Nephron (organoid): Measurements from ENCODE around the gene HDAC8.

Experiments used
- H3K27ac Mint-ChIP-seq, 3 experiments: 2 replicates each; pipeline ENCODE4 v1.8.0; 2020; ENCODE audit warnings: mixed read lengths in 3 of 3, mild to moderate bottlenecking in 2 of 3, moderate library complexity in 1 of 3
- H3K27me3 Mint-ChIP-seq: 2 replicates; pipeline ENCODE4 v1.8.0; 2021; ENCODE audit warnings: low read depth, mild to moderate bottlenecking, moderate library complexity, mixed read lengths
- H3K36me3 Mint-ChIP-seq: 2 replicates; pipeline ENCODE4 v1.8.0; 2020; ENCODE audit warnings: low read depth, mixed read lengths
- H3K4me1 Mint-ChIP-seq: 2 replicates; pipeline ENCODE4 v1.8.0; 2020; ENCODE audit warnings: mixed read lengths
- H3K4me3 Mint-ChIP-seq, 3 experiments: 2 replicates each; pipeline ENCODE4 v1.8.0; 2020; ENCODE audit warnings: mild to moderate bottlenecking in 3 of 3, mixed read lengths in 3 of 3, moderate library complexity in 2 of 3
- H3K9me3 Mint-ChIP-seq: 2 replicates; pipeline ENCODE4 v1.8.0; 2020; ENCODE audit warnings: mixed read lengths
- TF ChIP-seq, protein P1 (sequence below), 3 experiments: fragments of 200-600 bp; sonication (generic); IDR thresholded peaks; one replicate each; pipeline ENCODE4 v1.5.0; 2021; ENCODE audit warnings: antibody characterized with exemption in 3 of 3; ENCODE audit not compliant: unreplicated experiment in 3 of 3

The HDAC8 gene

DNA sequence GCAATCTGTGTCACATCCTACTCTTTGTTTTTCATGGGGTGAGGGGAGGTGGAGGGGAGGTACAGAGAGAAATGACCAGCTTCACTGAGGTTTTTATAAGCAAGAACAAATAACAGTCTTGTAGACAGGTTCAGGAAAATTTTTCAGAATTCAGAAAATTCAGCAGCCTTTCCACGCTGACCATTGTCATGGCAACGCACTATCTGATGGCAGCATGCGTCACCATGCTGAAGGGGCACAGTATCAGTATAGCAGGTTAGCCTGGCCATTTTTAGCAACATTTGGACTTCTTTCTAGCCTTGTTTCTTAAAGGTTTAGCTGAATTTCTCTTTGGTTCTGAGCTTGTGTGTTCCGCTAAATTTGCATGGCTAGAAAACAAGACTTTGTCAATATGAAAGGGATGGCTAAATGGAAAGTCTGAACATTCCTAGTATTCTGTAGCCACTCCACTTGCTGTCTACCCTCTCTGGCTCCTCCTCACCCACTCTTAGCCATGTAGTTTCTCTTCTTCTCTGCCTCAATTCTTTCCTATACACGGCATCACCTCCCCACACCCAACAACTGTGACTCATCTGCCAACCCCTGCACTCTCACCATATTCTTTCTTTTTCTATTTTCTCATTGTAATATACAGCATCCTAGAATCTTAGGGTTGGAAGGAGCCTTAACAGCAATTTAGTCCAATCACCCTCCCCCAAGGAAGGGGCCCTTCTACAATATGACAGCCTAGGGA lies 224.2 kb downstream of the HDAC8 start:
- peaks cover 30% of the 10 kb centered on the region for H3K36me3 Mint-ChIP-seq

DNA sequence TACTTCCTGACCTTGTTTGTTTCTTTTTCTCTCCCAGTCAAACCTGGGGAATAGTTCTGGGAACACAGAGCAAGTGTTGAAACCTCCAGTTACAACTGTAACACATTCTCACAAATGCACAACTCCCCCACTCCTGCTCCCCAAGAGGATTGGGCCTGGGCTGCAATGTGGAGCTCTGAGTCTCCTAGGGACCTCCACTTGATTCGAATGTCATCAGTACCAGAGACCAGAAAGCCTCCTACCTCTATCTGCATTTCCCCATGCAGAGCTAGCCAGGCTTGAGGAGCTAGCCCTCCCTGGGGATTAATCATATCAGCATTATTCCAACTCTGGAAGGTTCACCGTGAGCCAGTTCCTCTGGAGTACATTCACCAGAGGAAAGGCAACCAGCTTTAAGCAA lies 225.3 kb downstream of the HDAC8 start:
- TF ChIP-seq, protein P1, sequence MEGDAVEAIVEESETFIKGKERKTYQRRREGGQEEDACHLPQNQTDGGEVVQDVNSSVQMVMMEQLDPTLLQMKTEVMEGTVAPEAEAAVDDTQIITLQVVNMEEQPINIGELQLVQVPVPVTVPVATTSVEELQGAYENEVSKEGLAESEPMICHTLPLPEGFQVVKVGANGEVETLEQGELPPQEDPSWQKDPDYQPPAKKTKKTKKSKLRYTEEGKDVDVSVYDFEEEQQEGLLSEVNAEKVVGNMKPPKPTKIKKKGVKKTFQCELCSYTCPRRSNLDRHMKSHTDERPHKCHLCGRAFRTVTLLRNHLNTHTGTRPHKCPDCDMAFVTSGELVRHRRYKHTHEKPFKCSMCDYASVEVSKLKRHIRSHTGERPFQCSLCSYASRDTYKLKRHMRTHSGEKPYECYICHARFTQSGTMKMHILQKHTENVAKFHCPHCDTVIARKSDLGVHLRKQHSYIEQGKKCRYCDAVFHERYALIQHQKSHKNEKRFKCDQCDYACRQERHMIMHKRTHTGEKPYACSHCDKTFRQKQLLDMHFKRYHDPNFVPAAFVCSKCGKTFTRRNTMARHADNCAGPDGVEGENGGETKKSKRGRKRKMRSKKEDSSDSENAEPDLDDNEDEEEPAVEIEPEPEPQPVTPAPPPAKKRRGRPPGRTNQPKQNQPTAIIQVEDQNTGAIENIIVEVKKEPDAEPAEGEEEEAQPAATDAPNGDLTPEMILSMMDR (IDR thresholded peaks at IDR 0.05; ENCODE audit: unreplicated experiment in 3 of 3), result no peak
- peaks cover 30% of the 10 kb centered on the region for H3K36me3 Mint-ChIP-seq
- H3K4me3 Mint-ChIP-seq, result no peak overlapping the region
- no peaks in the 10 kb centered on the region for H3K27me3 Mint-ChIP-seq
- peaks cover 6% of the 10 kb centered on the region for H3K4me1 Mint-ChIP-seq
- peaks cover 3% of the 10 kb centered on the region for H3K9me3 Mint-ChIP-seq
- H3K27ac Mint-ChIP-seq, result no peak overlapping the region

More for the DNA sequence above, 224.2 kb downstream of the HDAC8 start:
- Mint-ChIP-seq H3K9me3 (peaks cover 3% of the 10 kb centered on the region), H3K27ac (no peak overlapping the region), H3K4me1 (peaks cover 6% of the 10 kb centered on the region), H3K4me3 (no peak overlapping the region), H3K27me3 (no peaks in the 10 kb centered on the region)
- TF ChIP-seq, protein P1 (IDR thresholded peaks at IDR 0.05; ENCODE audit: unreplicated experiment in 3 of 3), result no peak

DNA sequence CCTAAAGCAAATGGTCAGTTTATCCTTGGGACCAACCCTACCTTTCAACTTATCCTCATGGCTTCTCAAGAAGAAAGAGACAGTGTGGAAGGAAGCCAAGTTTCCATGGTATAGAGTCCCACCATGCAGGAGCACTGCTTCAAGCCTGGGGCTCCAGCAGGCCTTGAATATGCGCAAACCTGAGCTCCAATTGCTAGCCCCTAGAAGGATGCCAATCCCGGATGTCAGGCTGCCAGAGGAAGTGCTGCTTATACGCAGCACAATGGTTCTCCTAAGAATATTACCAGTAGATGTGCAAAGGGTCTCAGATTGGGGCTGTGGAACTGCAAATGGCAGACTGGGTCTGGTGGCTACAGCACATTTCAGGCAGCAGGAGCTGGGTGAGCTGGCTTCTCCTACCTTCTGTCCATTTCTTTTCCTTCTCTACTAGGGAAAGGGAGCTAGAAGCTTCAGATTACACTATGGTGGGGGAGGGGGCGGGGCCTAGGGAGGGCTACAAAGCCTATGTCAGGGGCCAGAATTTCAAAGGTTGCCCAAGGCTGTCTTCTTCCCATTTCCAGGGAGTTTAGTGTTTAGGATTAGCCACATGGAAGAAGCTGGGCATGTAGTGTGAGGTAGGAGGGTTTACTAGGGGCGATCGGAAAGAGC lies 226.2 kb downstream of the HDAC8 start:
- TF ChIP-seq, protein P1 (IDR thresholded peaks at IDR 0.05; ENCODE audit: unreplicated experiment in 3 of 3), result no peak
- Mint-ChIP-seq H3K27me3 (no peaks in the 10 kb centered on the region), H3K4me3 (no peak overlapping the region), H3K9me3 (peaks cover 3% of the 10 kb centered on the region), H3K4me1 (no peaks in the 10 kb centered on the region), H3K36me3 (peaks cover 29% of the 10 kb centered on the region), H3K27ac (no peak overlapping the region)

DNA sequence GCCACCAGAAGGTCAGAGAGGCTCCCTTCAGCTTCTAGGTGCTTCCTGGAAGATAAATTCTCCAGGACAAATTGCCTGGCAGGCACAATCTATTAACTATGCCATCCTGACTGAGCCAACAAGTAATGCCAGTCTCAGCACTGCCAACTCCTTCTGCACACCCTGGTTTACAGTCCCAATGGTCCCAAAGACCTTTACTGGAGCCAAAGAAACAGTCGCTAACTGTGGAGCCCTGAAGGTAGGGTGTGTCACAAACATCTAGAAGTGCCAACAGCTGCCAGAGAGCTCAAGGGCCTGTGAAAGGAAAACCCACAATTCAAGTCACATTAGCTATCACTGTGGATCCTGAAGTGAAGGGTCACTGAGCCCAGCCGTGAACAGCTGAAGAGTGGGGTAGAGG lies 232.0 kb downstream of the HDAC8 start:
- TF ChIP-seq, protein P1 (IDR thresholded peaks at IDR 0.05; ENCODE audit: unreplicated experiment in 3 of 3), result no peak
- Mint-ChIP-seq H3K9me3 (peaks cover 3% of the 10 kb centered on the region), H3K27me3 (no peaks in the 10 kb centered on the region), H3K36me3 (peaks cover 22% of the 10 kb centered on the region), H3K4me1 (no peaks in the 10 kb centered on the region), H3K4me3 (no peak overlapping the region), H3K27ac (no peak overlapping the region)

DNA sequence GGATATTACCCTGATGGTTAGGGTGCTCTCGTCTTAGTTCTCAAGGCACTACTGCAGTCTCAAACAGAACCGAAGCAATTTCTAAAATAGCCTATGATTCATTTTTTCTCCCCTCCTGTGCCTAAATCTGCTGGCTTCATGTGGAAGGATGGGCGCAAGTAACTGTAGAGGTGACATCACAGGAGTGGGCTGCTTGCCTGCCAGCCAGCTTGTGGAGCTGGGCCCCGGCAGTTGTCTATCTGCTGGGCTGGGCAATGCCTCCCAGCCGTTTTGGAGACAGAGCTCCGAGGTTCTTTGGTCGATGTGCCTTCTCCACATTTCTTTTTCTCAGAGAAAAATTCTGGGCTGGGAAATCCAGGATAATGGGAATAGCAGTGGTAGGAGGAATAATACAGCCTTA lies 232.6 kb downstream of the HDAC8 start:
- peaks cover 23% of the 10 kb centered on the region for H3K36me3 Mint-ChIP-seq
- no peaks in the 10 kb centered on the region for H3K4me1 Mint-ChIP-seq
- TF ChIP-seq, protein P1 (IDR thresholded peaks at IDR 0.05; ENCODE audit: unreplicated experiment in 3 of 3), result no peak
- H3K4me3 Mint-ChIP-seq, result no peak overlapping the region
- no peak overlapping the region for H3K27ac Mint-ChIP-seq
- H3K9me3 Mint-ChIP-seq, result peaks cover 3% of the 10 kb centered on the region
- H3K27me3 Mint-ChIP-seq, result no peaks in the 10 kb centered on the region
